HG02885 (cell line): ENCODE results near the gene APC2.
"Not testable (repeated sequence)": the region's sequence is repeated elsewhere in the genome, so short reads cannot be mapped to it uniquely, and the experiment has no call there.

Experiments used
- ATAC-seq: cut with Tn5 transposase; IDR thresholded peaks from one replicate; pipeline ENCODE4 v1.9.1; 2021; ENCODE audit warnings: mild to moderate bottlenecking; ENCODE audit not compliant: unreplicated experiment, poor library complexity

APC2 gene

DNA sequence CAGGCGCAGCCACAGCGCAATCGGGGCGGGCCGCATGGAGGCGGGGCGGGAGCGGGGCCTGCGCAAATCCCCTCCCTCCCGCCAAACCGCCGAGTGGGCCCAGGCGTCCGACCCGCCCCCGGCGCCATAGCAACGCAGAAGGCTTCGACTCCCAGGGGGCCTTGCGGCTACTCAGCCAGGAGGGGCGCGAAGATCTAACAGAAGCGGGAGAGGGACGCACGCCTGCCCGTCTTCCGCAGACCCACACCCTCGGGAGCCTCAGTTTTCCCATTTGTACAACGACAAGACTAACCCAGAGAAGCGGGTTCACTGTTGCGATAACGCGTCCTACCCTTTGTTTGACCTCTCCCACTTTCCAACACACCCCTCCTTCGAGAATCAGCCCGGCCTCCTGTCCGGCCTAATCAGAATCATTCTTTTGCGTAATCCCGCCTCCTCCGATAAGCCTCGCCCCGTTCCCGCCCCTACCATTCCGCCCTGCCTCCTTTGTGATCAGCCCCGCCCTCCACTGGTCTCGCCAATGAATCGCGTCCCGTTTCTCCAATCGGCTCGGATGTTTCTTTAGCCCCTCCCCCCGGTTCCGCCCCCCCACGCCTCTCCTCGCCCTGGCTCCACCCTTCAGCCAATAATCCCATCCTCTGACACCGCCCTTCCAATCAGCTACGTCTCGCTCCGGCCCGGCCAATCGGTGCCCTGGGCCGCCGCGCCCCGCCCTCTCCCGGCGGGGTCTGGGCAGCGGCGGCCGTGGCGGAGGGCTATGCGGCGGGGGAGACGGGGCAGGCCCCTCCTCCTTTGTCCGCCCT, 40.6 kb downstream of the APC2 start, which contains the start of gene PCSK4:
PCSK4 (minus strand) TSS at position 40 of the 803 bp plus-strand sequence; CDS start at position 36, 4 bp downstream.
- ATAC-seq, result peak; percentile 82

- ATAC-seq, result no peak
Observed at GRCh38 chr19:1491114-1491848, 41.4 kb downstream of the APC2 start, which contains the start of gene REEP6. Gene REEP6, plus strand, starts transcription at chr19:1491181. Its CDS starts 89 bp downstream, at chr19:1491270.

DNA sequence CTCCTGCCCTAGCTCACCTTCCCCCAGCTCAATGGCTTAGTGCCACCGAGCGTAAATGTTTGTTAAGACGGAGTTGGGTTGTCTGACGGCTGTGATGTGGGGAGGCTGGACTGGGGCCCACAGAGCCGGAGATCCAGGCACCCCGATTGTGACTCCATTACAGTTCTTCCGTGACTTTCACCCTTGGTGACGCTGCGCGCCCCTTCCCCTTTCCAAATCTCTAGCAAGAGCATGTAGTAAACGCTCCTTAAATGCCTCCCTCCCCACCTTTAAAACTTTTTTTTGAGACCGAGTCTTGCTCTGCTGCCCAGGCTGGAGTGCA, 41.9 kb downstream of the APC2 start:
- ATAC-seq, result no peak

GRCh38 chr19:1492474-1493006, 42.6 kb downstream of the APC2 start:
- no peak for ATAC-seq

DNA sequence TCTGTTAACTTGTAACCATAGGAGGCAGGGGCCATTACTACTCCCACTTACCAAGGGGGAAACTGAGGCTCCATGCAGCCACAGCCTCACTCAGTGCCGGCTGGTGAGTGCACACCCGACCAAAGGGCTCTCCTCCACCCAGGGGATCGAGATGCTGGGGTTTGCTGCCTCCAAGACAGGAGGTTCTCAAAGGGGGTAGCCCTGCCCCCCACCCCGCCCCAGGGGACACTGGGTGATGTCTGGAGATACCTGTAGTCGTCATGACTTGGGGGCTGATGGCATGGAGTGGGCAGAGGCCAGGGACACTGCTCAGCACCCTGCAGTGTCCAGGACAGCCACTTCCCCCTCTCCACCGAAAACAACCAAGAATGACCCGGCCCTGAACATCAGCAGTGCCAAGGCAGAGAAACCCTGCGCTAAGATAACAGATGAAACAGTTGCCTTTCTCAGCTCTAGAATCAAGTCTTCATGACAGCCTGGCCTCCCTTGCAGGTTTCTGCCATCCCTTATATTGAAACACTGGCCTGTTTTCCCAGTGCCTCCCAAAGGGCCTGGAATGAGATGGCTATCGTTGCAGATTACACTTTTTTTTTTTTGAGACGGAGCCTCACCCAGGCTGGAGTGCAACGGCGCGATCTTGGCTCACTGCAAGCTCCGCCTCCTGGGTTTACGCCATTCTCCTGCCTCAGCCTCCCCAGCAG, 44.3 kb downstream of the APC2 start:
- ATAC-seq, result no peak

DNA sequence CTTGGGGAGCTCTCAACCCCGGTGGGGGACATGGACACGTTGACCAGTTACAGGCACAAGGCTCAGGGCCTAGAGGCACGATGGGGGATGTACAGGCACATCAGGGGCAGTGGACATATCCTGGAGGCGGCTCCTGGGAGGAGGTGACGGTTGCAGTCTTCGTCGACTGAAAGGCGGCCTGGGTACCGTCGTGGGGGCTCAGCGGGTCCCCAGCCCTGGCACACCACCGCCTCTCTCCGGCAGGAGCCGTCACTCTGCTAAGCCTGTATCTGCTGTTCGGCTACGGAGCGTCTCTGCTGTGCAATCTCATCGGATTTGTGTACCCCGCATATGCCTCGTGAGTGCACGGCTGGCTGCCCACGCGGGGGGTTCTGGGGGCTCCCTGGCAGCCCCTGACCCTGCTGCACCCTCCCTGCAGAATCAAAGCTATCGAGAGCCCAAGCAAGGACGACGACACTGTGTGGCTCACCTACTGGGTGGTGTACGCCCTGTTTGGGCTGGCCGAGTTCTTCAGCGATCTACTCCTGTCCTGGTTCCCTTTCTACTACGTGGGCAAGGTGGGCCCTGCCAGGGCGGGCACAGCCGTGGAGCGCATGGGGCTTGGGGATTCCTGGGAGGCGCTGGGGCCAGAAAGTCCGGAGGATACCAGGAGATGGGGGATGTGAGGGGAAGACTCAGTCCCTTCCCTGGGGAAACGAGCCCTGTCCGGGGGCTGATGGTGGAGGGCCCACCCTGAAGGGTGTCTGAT, 45.3 kb downstream of the APC2 start:
- ATAC-seq, result no peak

DNA sequence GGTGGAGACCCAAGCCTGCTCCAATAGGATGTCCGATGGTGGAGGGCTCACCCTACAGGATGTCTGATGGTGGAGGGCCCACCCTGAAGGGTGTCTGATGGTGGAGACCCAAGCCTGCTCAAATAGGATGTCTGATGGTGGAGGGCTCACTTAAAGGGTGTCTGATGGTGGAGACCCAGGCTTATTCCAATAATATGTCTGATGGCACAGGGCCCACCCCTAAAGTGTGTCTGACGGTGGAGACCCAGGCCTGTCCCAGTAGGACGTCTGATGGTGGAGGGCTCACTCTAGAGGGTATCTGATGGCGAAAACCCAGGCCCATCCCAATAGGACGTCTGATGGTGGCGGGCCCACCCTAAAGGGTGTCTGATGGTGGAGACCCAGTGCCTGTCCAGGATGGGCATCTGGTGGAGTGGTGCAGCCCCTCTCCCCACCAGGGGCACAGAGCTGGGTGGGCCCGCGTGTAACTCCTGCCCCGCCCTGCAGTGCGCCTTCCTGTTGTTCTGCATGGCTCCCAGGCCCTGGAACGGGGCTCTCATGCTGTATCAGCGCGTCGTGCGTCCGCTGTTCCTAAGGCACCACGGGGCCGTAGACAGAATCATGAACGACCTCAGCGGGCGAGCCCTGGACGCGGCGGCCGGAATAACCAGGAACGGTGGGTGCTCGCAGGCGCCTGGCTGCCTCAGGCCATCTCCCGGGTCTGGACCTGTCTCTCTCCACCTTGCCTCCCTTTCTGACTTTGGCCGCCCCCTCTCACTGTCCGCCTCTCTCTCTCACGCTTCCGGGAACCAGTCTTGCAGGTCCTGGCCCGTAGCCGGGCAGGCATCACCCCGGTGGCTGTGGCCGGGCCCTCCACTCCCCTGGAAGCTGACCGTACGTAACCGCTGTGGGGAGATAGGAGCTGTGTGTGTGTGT, 46.1 kb downstream of the APC2 start:
- no peak for ATAC-seq

GRCh38 chr19:1496714-1497577, 47.0 kb downstream of the APC2 start:
- no peak for ATAC-seq

- ATAC-seq, result no peak
Observed at GRCh38 chr19:1497578-1498235, 47.8 kb downstream of the APC2 start.

- ATAC-seq, result not testable (repeated sequence)
Observed at GRCh38 chr19:1499231-1499630, 49.3 kb downstream of the APC2 start.

DNA sequence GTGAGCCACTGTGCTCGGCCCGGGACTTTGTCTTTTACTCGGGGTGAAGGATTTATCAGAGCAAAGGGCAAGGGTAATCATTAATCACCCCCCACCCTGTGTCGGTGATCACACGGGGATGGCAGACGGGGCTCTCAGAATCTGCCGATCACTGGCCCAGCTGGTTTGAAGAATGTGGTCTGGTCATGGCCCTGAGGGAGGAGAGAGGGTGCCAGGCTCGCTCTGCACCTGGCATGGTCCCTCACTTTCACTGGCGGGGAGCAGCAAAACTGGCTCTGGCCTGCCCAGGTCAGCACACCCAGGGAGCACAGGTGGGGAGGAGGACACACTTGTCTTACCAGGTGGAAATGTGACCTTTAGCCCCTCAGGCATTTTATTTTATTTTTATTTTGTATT, 51.3 kb downstream of the APC2 start:
- ATAC-seq, result no peak

DNA sequence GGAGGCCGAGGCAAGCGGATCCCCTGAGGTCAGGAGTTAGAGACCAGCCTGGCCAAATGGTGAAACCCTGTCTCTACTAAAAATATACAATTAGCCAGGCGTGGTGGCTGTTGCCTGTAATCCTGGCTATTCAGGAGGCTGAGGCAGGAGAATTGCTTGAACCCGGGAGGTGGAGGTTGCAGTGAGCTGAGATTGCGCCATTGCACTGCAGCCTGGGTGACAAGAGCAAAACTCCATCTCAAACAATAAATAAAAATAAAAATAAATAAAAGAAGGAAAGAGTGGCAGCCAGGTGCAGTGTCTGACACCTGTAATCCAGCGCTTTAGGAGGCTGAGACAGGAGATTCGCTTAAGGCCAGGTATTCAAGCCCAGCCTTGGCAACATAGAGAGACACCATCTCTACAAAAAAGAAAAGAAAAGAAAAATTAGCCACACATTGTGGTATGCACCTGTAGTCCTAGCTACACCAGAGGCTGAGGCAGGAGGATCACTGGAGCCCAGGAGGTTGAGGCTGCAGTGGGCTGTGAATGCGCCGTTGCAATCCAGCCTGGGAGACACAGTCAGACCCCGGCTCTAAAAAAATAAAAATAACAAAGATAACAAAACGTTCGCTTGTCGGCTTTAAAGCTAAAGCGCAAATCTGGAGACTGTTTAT, 52.6 kb downstream of the APC2 start:
- ATAC-seq, result no peak

DNA sequence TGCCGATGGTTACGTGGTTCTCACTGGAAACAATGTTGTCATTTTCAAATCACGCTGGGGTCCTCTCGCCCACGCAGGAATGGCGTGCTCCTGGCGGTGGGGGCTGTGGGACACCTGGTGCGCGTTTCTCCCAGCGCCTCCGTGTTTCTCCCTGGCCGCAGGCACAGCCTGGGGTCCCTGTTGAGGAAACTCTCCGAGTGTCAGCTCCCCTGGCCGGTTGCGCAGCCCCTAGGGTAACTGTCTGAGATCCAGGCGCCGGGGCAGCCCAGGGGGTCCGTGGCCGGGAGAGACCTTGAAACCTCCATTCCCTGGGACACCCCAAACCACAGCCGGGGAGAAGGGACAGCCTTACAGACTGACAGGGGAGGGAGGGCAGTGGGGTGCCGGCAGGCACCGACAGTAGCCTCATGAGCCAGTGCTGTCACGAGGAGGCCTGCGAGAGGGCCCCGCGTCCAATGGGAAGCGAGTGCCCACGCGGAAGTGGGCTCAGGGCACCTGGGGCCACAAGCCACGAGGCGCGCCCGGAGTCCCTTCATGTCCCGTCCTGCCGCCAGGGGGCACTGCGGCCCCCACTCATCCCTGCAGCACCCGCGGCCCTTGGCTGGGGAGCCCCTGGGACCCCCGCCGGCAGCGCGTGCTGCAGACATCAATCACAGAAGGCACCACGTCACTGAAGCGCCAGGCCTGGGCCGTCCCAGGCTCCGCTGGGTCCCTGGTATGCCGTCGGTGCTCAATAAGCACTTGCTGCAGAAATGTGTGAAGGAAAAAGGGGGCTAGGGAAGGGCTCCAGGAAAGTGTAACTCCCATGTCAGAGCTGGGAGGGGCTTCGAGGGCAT, 53.4 kb downstream of the APC2 start:
- ATAC-seq, result no peak

DNA sequence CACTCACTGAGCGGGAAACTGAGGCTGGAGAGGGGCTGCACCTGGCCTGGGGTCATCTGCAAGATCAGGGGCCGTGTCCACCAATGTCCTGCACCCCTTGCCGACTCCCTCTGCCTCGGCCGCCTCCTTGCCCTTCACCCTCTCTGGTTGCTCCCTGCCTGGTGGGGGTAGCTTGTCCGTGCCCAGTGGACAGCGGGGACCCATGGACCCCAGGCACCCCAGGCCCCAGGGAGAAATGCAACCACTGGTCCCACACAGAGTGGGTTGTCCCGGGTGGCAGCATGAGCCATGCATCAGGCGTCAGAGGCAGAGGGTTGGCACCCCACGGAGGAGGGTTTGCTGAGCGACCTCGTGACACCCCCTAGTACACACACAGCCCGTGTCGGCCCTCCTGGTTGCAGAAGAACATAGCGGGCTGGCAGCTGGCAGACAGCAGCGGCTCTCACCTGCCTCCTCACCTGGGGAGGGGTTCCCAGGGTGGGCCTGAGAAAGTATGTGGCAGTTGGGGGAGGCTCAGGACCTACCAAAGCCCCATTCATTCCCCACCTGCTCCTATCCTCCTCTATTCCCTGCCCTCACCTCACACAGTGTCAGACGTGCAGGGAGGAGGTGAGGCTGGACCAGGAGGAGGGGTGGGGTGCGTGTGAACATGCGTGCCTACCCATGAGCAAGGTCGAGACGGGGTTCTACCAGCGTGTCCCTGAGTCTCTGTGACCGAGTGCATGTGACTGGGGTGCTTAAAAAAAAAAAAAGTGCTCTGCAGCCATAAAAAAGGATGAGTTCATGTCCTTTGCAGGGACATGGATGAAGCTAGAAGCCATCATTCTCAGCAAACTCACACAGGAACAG, 54.2 kb downstream of the APC2 start:
- no peak for ATAC-seq

DNA sequence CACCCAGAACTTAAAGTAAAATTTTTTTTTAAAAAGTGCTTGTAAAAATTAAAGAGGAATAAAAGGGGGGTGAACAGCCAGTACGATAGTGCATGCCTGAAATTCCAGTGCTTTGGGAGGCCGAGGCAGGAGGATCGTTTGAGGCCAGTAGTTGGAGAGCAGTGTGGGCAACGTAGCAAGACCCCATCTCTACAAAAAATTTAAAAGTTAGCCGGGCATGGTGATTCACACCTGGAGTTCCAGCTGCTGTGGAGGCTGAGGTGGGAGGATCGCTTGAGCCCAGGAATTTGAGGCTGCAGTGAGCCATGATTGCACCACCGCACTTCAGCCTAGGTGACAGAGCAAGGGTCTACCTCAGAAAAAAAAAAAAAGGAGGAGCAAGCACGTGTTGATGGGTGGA, 55.1 kb downstream of the APC2 start:
- no peak for ATAC-seq
